PC-9 (cell line): ENCODE results near the gene KRT79.

Source experiments
- EZH2 ChIP-seq: fragments of 200-600 bp; sonication (generic); IDR thresholded peaks from 2 replicates; pipeline ENCODE4 v1.8.0; 2017; ENCODE audit warnings: antibody characterized with exemption, low read depth
- TF ChIP-seq, protein P1 (sequence below): fragments of 200-600 bp; sonication (generic); conservative IDR thresholded peaks from 2 replicates; pipeline ENCODE4 v1.6.1; 2017; ENCODE audit warnings: mixed run types, antibody characterized with exemption, mild to moderate bottlenecking, moderate library complexity

DNA sequence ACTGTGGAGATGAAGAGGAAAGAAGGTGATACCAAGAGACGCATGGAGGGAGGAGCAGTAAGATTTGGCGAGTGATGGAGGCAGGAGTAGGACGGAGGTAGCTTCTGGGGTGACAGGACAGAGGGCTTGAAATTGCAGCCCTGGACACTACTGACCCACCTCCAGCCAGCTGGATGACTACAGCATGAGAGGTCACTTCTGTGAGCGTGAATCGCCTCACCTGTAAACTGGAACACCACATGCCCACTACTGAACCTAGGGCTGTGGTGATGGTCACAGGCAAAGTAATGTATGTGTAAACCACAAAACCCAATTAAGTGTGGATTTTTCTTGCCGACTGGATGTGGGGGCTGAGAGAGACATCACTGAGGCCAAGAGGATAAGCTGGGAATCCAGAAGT is 13.6 kb downstream of the KRT79 start:
- TF ChIP-seq, protein P1, sequence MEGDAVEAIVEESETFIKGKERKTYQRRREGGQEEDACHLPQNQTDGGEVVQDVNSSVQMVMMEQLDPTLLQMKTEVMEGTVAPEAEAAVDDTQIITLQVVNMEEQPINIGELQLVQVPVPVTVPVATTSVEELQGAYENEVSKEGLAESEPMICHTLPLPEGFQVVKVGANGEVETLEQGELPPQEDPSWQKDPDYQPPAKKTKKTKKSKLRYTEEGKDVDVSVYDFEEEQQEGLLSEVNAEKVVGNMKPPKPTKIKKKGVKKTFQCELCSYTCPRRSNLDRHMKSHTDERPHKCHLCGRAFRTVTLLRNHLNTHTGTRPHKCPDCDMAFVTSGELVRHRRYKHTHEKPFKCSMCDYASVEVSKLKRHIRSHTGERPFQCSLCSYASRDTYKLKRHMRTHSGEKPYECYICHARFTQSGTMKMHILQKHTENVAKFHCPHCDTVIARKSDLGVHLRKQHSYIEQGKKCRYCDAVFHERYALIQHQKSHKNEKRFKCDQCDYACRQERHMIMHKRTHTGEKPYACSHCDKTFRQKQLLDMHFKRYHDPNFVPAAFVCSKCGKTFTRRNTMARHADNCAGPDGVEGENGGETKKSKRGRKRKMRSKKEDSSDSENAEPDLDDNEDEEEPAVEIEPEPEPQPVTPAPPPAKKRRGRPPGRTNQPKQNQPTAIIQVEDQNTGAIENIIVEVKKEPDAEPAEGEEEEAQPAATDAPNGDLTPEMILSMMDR: no peak
- no peak for TF ChIP-seq EZH2
